Stimulated activated CD4-positive, alpha-beta T cell treated with anti-CD3 and anti-CD28 coated beads, Interleukin-4, amount 100 ng/mL, for 1 hour (primary cell): Measurements from ENCODE around the gene CLIC1.
A peak's percentile ranks its signal among the peaks of the same experiment; 100 is the strongest.
"Not testable (repeated sequence)": the region's sequence is repeated elsewhere in the genome, so short reads cannot be mapped to it uniquely, and the experiment has no call there.

ENCODE experiments used
- DNase-seq: peaks from one replicate; pipeline ENCODE4 v3.0.0-alpha.2; 2020

The CLIC1 gene

DNA sequence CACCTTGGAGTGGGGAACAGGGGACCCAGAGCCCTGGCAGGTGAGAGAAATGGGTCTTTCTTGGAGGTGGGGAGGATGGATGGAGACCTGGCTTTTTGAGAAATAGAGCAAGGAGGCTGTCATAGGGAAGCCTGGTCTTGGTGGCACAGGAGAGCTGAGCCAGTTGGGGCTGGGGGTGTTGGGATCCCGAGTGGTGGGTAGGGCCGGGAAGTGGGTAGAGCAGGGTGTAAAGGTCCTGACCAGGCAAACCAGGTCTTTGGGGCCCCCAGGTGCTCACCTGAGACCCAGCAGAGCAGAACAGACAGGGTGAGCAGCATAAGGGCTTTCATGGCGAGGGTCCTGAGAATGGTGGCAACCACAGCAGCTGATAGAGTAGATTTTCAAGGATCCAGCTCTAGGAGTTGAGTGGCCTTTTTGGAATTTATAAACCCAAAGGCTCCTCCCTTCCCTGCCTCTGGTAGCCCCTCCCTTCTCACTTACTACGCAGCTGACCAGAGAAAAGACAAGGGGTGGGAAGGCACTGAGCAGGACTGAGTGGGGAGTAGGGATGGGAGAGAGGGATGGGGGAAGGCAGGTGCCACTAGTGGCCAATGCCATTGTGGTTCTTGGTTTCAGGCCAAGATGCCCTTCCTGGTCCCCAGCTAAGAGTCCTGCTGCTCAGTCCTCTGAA, 14.8 kb downstream of the CLIC1 start, which contains the start of gene LY6G6C:
Gene LY6G6C, minus strand, starts transcription at position 396 of the 670 bp plus-strand sequence. Its CDS starts 67 bp downstream, at position 329.
- no peak for DNase-seq

DNA sequence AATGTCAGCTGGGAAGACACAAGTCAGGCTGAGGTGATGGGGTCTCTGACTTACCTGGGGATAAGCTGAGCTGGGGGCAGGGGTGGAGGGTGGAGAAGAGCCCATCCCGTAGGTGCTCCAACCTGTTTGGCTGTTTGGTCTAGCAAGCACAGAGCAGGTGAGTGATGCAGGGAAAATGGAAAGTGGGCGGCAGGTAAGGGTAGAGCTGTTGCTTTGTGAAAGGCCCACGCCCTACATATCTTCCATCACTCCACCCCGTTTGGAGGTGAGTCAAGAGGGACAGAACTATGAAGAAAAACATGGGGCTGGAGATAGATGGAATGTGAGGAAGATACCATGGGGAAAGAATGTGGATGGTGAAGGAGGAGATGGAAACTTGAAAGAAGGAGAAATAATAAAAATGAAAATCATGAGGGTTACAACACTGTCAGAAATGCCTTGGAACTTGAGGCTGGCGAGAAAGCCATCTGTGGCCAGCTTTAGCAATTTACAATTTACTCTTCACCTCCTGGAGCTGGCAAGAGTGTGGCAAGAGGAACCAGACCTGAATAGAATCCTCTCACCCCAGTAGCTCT, 16.0 kb downstream of the CLIC1 start:
- DNase-seq = no peak

GRCh38 chr6:31719001-31719400, 17.3 kb downstream of the CLIC1 start:
- DNase-seq = no peak

GRCh38 chr6:31718265-31718664, 18.1 kb downstream of the CLIC1 start:
- no peak for DNase-seq

- DNase-seq = no peak
These were observed 18.7 kb downstream of the CLIC1 start for GRCh38 chr6:31717499-31718222.

DNA sequence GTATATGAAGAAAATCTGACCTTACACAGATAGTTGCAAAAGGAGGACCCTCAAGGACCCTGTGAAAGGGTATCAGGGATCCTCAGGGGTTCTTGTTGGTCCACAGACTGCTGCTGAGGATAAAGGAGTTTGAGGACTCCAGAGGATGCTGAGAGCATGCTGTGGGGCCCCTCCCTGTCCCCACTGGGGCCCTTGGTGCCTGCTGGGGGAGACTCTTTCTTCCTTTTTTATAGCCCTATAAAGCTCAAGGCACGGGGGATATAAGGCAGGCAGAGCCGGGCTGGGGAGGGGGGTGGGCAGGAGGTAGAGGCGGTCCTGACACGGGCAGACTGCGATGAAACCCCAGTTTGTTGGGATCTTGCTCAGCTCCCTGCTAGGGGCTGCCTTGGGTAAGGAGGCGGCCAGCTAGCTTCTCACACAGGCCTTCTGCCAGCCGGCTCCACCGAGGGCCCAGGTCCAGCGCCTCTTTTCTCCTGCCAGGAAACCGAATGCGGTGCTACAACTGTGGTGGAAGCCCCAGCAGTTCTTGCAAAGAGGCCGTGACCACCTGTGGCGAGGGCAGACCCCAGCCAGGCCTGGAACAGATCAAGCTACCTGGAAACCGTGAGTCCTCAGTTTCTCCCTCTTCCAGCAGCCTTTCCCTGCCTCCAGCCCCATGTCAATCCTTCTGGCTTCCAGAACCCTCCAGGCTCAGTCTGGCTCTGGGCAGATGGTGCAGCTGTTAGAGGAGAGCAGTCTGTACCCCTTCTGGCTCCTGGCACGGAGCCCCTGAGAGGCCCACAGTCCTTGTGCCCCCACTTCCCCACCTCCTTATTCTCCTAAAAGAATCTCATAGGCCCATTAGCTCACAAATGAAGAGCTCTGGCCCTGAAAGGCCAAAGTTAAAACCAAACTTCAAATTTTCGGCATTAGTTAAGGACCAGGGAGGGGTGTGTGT, 21.0 kb downstream of the CLIC1 start, which contains the start of gene LY6G6D:
Gene LY6G6D, plus strand, starts transcription at position 327 of the 937 bp plus-strand sequence. Its CDS starts 8 bp downstream, at position 335.
- DNase-seq = no peak

DNA sequence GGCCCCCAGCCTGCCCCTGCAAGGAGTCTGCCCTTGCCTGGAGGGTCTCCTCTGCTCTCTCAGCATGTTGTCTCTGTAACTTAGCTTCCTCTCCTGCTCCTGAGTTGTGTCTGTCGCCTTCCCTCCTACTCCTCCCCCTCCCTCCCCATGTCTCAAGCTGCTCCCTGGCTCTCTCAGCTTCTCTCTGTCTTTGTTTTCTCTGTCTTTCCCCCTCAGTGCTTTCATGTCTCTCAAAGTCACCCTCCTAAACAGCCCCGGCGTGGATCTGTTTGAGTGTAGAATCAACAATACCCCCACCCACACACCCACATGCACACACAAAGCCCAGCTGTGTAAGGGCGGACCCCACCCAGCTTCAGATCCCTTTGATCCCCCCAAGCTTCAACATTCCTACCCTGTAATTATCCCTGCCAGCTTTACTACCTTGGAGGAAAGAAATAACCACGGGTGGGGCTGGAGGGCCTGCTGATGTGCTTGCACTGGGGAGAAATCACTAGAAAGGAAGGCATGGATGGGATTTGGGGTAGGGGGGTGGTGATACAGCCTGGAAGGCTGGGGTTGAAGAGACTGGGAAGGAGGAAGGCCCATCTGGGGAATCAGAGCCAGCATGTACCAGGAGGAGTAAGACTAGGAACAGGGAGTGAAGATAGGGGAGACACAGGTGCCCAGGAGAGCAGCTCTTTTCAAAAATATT, 22.2 kb downstream of the CLIC1 start:
- DNase-seq = no peak

DNA sequence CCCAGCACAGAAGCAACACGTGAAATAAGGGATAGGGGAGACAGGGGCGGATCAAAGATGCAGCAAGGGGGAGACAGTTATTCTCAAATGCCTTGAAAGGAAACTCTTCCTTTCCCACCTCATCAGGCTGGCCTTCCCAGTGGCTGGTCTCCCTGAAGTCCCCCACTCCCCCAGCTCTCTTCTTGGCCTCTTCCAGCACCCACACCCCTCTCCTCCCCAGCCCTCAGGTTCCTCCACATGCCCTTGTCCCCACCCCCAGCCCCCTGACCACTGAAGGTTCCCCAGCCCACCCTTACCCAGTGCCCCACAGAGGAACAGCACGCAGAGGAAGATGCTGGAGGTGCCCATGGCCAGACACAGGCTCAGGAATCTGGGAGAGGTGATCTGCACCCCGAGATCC, 22.9 kb downstream of the CLIC1 start:
- no peak for DNase-seq

GRCh38 chr6:31712296-31712695, 24.0 kb downstream of the CLIC1 start:
- no peak for DNase-seq

DNA sequence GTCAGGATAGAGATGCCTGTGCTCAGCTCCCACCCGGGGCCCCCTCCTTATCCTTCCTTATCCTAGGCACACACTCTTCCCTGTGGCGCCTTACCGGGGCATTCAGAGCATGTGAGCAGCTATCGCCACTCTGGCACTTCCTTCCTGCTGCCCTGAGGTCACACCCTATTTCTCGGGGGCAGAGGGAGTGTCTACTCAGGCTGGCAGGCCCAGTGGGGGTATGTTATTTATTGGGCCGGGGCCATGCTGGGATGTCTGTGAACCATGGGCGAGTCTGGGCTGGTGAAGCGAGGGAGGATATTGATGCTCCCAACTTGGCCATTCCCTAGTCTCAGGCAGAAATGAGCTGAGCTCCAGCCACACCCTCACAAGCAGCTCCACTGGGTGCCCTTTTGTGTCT, 25.1 kb downstream of the CLIC1 start:
- no peak for DNase-seq

GRCh38 chr6:31710523-31711219, 25.7 kb downstream of the CLIC1 start:
- no peak for DNase-seq

DNA sequence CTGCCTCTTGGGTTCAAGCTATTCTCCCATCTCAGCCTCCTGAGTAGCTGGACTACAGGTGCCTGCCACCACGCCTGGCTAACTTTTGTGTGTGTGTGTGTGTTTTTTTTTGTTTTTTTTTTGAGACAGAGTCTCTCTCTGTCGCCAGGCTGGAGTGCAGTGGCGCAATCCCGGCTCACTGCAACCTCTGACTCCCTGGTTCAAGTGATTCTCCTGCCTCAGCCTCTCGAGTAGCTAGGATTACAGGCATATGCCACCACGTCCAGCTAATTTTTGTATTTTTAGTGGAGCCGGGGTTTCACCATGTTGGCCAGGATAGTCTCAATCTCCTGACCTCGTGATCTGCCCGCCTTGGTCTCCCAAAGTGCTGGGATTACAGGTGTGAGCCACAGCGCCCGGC, 27.2 kb downstream of the CLIC1 start:
- DNase-seq = not testable (repeated sequence)

DNA sequence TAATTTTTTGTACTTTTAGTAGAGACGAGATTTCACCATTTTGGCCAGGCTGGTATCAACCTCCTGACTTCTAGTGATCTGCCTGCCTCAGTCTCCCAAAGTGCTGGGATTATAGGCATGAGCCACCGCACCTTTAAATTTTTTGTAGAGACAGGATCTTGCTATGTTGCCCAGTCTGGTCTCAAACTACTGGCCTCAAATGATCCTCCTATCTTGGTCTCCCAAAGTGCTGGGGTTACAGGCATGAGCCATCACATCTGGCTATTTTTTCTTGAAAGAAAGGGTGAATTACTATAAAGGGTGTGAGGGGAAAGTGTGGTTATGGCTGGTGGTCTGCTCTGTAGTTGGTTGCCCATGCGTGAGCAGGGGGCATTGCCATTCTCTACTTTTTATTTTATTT, 28.1 kb downstream of the CLIC1 start:
- no peak for DNase-seq

DNA sequence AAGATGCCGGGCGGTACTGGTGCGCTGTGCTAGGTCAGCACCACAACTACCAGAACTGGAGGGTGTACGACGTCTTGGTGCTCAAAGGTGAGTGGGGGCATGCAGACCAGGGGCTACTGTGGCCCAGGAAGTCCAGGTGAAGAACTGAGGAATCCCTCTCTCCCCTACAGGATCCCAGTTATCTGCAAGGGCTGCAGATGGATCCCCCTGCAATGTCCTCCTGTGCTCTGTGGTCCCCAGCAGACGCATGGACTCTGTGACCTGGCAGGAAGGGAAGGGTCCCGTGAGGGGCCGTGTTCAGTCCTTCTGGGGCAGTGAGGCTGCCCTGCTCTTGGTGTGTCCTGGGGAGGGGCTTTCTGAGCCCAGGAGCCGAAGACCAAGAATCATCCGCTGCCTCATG, 28.6 kb downstream of the CLIC1 start:
- no peak for DNase-seq

DNA sequence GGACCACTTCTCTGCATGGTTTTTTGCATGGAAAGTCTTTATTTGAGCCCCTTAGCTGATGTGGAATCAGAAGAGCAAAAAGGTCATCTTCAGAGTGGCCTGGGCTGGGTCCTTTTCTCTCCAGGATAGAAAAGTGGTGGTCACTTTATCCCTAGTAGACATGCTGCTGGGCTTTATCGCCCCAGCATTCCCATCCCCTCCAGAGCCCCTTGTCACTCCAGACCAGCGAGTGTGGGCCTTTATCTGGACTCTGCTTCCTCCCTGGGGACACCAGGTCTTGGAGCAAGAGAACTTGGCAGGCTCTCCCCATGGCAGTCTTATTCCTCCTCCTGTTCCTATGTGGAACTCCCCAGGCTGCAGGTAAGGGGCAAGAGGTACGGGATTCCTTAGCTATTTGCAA, 29.7 kb downstream of the CLIC1 start, which contains the start of gene LY6G6F:
Gene LY6G6F, plus strand, starts transcription at position 268 of the 400 bp plus-strand sequence. Its CDS starts 41 bp downstream, at position 309.
- DNase-seq = no peak

- no peak for DNase-seq
These were observed 30.4 kb downstream of the CLIC1 start for GRCh38 chr6:31705931-31706330.

DNA sequence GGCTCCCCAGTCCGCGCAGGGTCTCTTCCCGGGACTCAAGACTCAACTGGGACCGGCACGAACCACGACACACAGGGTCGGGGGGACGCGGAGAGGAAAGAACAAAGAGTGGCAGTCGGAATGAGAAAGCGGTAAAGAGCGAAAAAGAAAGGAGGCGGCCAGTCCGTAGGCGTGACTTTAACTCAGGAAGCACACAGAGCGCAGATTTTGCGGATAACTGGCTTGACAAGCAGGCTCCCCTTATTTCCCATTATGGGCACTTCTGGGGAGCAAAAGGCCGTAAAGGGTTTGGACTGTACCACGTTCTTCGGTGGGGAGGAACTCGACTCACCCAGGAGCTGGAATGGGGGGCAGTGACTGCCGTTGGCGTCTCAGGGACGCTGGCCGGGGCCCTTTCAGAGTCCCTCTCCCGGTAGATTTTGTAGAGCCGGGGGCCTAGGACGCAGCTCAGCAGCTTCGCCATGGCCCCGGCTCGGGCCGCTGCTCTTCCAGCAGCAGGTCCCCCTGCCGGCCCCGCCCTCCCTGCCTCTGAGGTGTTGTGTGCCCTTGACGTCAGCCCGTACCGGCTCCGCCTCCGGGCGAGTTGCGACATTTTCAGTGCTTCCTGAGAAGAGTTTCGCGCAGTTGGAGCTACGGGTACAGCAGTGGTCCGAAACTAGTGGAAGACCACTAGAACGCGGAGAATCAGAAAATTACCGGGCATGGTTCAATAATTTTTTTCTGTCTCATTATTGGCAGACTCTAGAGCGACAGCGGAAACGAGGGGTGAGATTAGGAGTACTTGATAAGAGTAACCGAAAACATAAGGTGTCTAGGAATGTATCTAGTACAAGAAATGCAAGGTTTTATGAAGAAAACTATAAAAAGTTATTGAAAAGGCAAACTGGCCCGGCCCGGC, 33.3 kb downstream of the CLIC1 start, which contains the start of gene ABHD16A:
Gene ABHD16A, minus strand, starts transcription at position 506 of the 898 bp plus-strand sequence. Its CDS starts 43 bp downstream, at position 463.
- peak; percentile 98 for DNase-seq

- DNase-seq = peak; percentile 33
These were observed 33.9 kb downstream of the CLIC1 start for GRCh38 chr6:31702405-31702818.

GRCh38 chr6:31701666-31702404, 34.5 kb downstream of the CLIC1 start:
- no peak for DNase-seq
